Measurements from ENCODE around the gene IFT74. TPM values are rescaled to one million over a fixed set of nuclear protein-coding genes. Genes with fewer than 3 reads are reported as not detected.
A peak's percentile ranks its signal among the peaks of the same experiment; 100 is the strongest.

Gene IFT74
- total RNA-seq, 4 donors from 2014 or later, result 19.1 to 31.5 (median 25.4) TPM

- intact Hi-C loops (cut with DNase I; ENCODE audit: low total_unique reads), result no loop called here
- H3K4me3 ChIP-seq, result no peak overlapping the region
- no peaks in the 10 kb centered on the region for H3K9me3 ChIP-seq
- no peak for TF ChIP-seq CTCF (IDR thresholded peaks at IDR 0.05)
- TF ChIP-seq POLR2A (IDR thresholded peaks at IDR 0.05), result no peak
- no peaks in the 10 kb centered on the region for H3K36me3 ChIP-seq
- no peaks in the 10 kb centered on the region for H3K4me1 ChIP-seq
- no peak overlapping the region for H3K27ac ChIP-seq
- DNase-seq, result no peak
- H3K27me3 ChIP-seq, result no peaks in the 10 kb centered on the region
Measured at GRCh38 chr9:26974927-26975326, 18.7 kb downstream of the IFT74 start.

GRCh38 chr9:26975728-26976707 is 19.8 kb downstream of the IFT74 start:
- H3K4me1 ChIP-seq, result no peaks in the 10 kb centered on the region
- intact Hi-C loops (cut with DNase I; ENCODE audit: low total_unique reads), result no loop called here
- no peaks in the 10 kb centered on the region for H3K9me3 ChIP-seq
- H3K36me3 ChIP-seq, result no peaks in the 10 kb centered on the region
- H3K27me3 ChIP-seq, result no peaks in the 10 kb centered on the region
- no peak overlapping the region for H3K4me3 ChIP-seq
- peak in 1 of 2 donors; percentile 21 for DNase-seq
- H3K27ac ChIP-seq, result no peak overlapping the region
- TF ChIP-seq CTCF (IDR thresholded peaks at IDR 0.05) (peak; percentile 20 to 37 (median 34)), POLR2A (IDR thresholded peaks at IDR 0.05) (no peak)

GRCh38 chr9:26983340-26983739 is 27.1 kb downstream of the IFT74 start:
- Histone ChIP-seq H3K9me3 (no peaks in the 10 kb centered on the region), H3K27me3 (no peaks in the 10 kb centered on the region), H3K27ac (no peak overlapping the region), H3K4me1 (no peaks in the 10 kb centered on the region), H3K4me3 (no peak overlapping the region), H3K36me3 (no peaks in the 10 kb centered on the region)
- no peak for TF ChIP-seq POLR2A (IDR thresholded peaks at IDR 0.05)
- TF ChIP-seq CTCF (IDR thresholded peaks at IDR 0.05), result no peak
- DNase-seq, result no peak
- intact Hi-C loops (cut with DNase I; ENCODE audit: low total_unique reads), result no loop called here

GRCh38 chr9:26995810-26996209 is 39.6 kb downstream of the IFT74 start:
- Histone ChIP-seq H3K4me3 (no peak overlapping the region), H3K4me1 (no peaks in the 10 kb centered on the region), H3K27ac (no peak overlapping the region), H3K9me3 (no peaks in the 10 kb centered on the region), H3K36me3 (no peaks in the 10 kb centered on the region), H3K27me3 (no peaks in the 10 kb centered on the region)
- intact Hi-C loops (cut with DNase I; ENCODE audit: low total_unique reads), result no loop called here
- DNase-seq, result no peak
- TF ChIP-seq POLR2A (IDR thresholded peaks at IDR 0.05) (no peak), CTCF (IDR thresholded peaks at IDR 0.05) (no peak)

GRCh38 chr9:27003426-27004077 is 47.3 kb downstream of the IFT74 start:
- Histone ChIP-seq H3K4me3 (no peak overlapping the region), H3K9me3 (no peaks in the 10 kb centered on the region), H3K4me1 (no peaks in the 10 kb centered on the region), H3K27me3 (no peaks in the 10 kb centered on the region), H3K27ac (no peak overlapping the region), H3K36me3 (no peaks in the 10 kb centered on the region)
- intact Hi-C loops (cut with DNase I; ENCODE audit: low total_unique reads), result no loop called here
- TF ChIP-seq POLR2A (IDR thresholded peaks at IDR 0.05) (no peak), CTCF (IDR thresholded peaks at IDR 0.05) (no peak)
- DNase-seq, result no peak

Data from uterus (tissue), 4 donors.